ENCODE measurements around the gene ZCCHC7. TPM values are rescaled to one million over a fixed set of nuclear protein-coding genes. Genes with fewer than 3 reads are reported as not detected.

ZCCHC7 gene
- total and polyA plus RNA-seq, 10 of the 15 experiments (the other 5 are each of a cell fraction or from before 2014, with no cell fraction given) = 42.9 to 178 (median 53.3) TPM

GRCh38 chr9:37266630-37267029, 146.3 kb downstream of the ZCCHC7 start:
- peaks cover 3% of the 10 kb centered on the region for H3K79me2 ChIP-seq (ENCODE audit: control insufficient read depth, insufficient read depth, low read length)
- no peak overlapping the region for H3K4me3 ChIP-seq
- H2AFZ ChIP-seq (ENCODE audit: control insufficient read depth, low read depth, low read length) = no peak overlapping the region
- FAIRE-seq = no peak
- no peak overlapping the region for H3K4me2 ChIP-seq (ENCODE audit: control insufficient read depth, insufficient read depth)
- intact Hi-C loops (cut with micrococcal nuclease; ENCODE audit: unreplicated experiment) (no loop called here), in situ Hi-C loops (cut with MboI) (no loop called here)
- POLR2A ChIA-PET = interaction anchor here (0.9 kb wide), 1 partner anchor 19 kb away, joined by 3 read pairs; no protein-coding TSS in a partner anchor
- no peaks in the 10 kb centered on the region for H4K20me1 ChIP-seq (ENCODE audit: control insufficient read depth, insufficient read depth)
- SMC1A ChIA-PET (ENCODE audit: uncharacterized antibody, unreplicated experiment) = interaction anchor here (0.9 to 1.3 kb wide), 10 partner anchors 9 to 49 kb away, joined by 3 to 7 read pairs (median 4); no protein-coding TSS in a partner anchor
- H3K9me3 ChIP-seq (replicated peaks; ENCODE audit: control insufficient read depth, insufficient read depth, low read length) = no peaks in the 10 kb centered on the region; the same call in 2 of the 3 replicates
- no peak overlapping the region for H3K9ac ChIP-seq (ENCODE audit: control insufficient read depth, insufficient read depth, low read length)
- H3K27ac ChIP-seq (ENCODE audit: control insufficient read depth, insufficient read depth) = no peak overlapping the region
- CTCF ChIA-PET = interaction anchor here (0.8 to 1.3 kb wide), 5 partner anchors 14 to 64 kb away, joined by 3 to 7 read pairs (median 4); no protein-coding TSS in a partner anchor
- H3K27me3 ChIP-seq (replicated peaks in 1 of 2; ENCODE audit: control insufficient read depth in 2 of 2, insufficient read depth in 2 of 2, low read length in 1 of 2) = no peaks in the 10 kb centered on the region
- ATAC-seq = no peak
- no peak for TF ChIP-seq ZNF207 (IDR thresholded peaks at IDR 0.05; ENCODE audit: borderline replicate concordance)
- no peak for TF ChIP-seq EGR1 (IDR thresholded peaks at IDR 0.05; ENCODE audit: borderline replicate concordance in 1 of 2, low read depth in 2 of 2, low read length in 2 of 2)
- no peak for TF ChIP-seq NFYA (IDR thresholded peaks at IDR 0.05; ENCODE audit: borderline replicate concordance, low read depth, low read length)
- no peak for TF ChIP-seq NR2C1 (IDR thresholded peaks at IDR 0.05)
- TF ChIP-seq, protein P1, sequence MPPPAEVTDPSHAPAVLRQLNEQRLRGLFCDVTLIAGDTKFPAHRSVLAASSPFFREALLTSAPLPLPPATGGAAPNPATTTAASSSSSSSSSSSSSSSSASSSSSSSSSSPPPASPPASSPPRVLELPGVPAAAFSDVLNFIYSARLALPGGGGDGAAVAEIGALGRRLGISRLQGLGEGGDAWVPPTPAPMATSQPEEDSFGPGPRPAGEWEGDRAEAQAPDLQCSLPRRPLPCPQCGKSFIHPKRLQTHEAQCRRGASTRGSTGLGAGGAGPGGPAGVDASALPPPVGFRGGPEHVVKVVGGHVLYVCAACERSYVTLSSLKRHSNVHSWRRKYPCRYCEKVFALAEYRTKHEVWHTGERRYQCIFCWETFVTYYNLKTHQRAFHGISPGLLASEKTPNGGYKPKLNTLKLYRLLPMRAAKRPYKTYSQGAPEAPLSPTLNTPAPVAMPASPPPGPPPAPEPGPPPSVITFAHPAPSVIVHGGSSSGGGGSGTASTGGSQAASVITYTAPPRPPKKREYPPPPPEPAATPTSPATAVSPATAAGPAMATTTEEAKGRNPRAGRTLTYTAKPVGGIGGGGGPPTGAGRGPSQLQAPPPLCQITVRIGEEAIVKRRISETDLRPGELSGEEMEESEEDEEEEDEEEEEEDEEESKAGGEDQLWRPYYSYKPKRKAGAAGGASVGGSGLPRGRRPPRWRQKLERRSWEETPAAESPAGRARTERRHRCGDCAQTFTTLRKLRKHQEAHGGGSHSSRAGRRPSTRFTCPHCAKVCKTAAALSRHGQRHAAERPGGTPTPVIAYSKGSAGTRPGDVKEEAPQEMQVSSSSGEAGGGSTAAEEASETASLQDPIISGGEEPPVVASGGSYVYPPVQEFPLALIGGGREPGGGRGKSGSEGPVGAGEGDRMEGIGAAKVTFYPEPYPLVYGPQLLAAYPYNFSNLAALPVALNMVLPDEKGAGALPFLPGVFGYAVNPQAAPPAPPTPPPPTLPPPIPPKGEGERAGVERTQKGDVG (CRISPR knock-in tag; IDR thresholded peaks at IDR 0.05) = no peak
- 100% methylated on average over 1 of the region's 1 CpG for WGBS (ENCODE audit: insufficient coverage, insufficient replicate concordance, low lambda C conversion rate, missing lambda C conversion rate)
- no peak for DNase-seq (ENCODE audit: low read depth, low spot score)
- RAD21 ChIA-PET (ENCODE audit: unreplicated experiment) = interaction anchor here (0.8 to 1.1 kb wide), 3 partner anchors 98 to 245 kb away, joined by 3 read pairs; no protein-coding TSS in a partner anchor
- H3K4me1 ChIP-seq (ENCODE audit: control insufficient read depth, insufficient read depth, low read length) = no peaks in the 10 kb centered on the region
- BruUV-seq (replicated peaks) = no TSS peak
- peaks cover 0 to 5% of the 10 kb centered on the region in 2 experiments; a peak in 2 of 4 replicates for H3K36me3 ChIP-seq (ENCODE audit: control insufficient read depth in 2 of 2, insufficient read depth in 2 of 2, low read length in 1 of 2)

Measured in GM12878 (cell line).